HG03378 (cell line): ENCODE data around the gene POU4F1.

ENCODE experiments used
- ATAC-seq: cut with Tn5 transposase; IDR thresholded peaks from one replicate; pipeline ENCODE4 v1.9.1; 2021; ENCODE audit warnings: mild to moderate bottlenecking, moderate library complexity; ENCODE audit not compliant: unreplicated experiment

Gene POU4F1

DNA sequence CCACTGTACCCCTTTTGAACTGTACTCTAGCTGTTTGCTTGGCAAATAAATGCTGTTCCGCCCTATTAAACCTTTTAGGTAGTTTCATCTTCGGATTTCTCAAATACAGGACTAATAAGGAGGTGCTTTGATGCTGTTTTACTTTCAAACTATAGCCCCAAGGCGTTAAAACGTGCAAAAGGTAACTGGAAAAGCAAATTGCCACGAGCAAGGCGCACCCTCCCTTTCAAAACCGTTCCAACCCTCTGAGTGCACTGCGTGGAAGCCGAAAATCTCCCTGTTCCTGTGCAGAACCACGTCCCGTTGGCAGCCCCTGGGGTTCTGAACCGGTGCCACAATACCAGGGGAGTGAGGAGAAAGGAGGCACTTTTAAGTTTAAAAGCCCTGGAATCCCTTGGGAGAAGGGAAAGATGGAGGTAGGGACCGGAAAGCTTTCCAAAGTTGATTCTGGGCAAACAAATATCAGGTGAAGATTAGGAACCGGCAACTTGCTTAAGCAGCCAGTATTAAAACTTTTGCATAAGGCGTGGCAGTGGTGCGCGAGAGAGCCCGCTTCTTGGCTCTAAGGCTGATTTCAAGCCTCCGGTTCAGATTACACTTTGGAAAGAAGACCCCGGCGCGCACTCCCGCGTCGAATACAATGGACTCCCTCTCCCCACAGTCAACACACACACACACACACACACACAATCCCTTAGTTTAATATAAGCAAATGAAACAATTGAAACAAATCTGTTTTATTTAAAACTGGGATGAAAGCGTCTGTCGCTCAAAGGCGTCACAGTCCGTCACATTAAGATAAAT lies 9.5 kb downstream of the POU4F1 start:
- ATAC-seq, result no peak

GRCh38 chr13:78593129-78593528 lies 10.2 kb downstream of the POU4F1 start:
- ATAC-seq, result no peak

- ATAC-seq, result no peak
Observed at GRCh38 chr13:78592584-78592983, 10.8 kb downstream of the POU4F1 start.

DNA sequence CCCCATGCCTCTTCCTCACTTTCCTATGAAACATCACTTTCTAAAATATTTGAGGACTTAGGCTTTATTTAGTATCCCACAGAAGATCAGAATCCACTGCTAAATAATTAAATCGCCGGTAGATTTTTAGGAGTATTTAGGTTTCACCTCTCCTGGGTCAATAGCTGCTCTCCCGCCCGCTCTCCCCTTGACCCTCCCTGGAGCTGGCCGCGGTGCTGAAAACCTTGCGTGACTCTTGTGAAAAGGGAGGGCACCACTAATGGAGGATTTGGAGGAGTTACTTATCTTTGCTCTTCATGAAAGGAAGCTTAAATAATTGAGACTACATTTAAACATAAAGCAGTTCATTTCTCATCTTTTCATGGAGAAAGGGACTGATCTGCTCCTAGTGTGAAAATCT lies 14.1 kb downstream of the POU4F1 start:
- ATAC-seq, result no peak

- ATAC-seq, result no peak
Observed at GRCh38 chr13:78587395-78587794, 16.0 kb downstream of the POU4F1 start.

DNA sequence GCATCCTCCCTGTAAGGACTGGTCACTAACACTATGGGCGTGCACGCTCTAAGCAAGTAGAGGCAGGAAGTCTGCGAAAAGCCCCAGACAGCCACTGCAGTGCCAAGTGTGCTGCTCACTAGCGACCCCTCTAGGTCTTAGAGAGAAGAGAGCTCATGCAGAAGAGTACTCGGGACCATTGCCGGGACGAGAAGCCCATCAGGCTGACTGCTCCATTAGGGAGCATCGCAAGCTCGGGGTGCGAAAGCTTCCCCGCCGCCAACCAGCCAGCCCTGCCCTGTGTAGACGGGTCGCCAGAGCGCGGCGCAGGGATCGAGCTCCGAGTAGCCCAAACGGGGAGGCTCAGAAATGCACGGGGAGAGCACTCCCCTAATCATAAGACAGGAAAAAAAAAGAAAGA lies 16.6 kb downstream of the POU4F1 start:
- no peak for ATAC-seq

DNA sequence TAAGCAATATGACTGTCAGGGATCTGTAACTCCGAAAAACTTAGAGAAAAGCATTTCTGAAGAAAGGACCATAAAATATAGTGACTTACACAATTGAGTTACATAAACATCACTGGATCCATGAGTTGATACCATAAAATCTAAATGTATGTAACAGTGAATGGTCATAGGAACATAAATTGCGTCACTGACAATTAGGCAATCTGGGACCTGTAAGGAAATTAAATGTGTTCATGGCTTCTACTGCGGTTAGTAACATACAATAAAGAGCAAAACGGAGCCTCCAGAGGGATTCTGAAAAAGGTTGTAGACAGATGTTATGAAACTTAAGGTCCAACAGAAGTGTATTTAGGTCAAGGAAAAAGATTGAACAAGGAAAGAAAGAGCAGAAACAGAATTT lies 27.1 kb downstream of the POU4F1 start:
- ATAC-seq, result no peak

DNA sequence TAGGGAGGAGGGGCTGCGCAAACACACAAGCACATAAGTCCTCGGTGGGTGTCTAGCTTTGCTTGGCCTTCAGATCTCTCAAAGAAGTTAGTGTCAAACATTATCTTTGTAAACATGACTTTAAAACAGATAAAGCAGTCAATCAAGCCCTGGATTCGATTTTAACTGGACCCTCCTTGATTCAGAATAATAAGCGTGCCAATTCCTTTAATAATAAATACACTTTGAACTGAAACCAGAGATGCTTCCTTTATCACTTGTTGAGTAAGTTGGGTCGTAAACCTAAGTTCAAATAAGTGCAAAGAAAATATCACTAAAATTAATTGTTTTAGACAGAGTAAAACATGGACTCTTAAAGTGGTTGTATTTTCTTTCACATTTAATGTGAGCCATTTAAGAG lies 30.9 kb downstream of the POU4F1 start:
- ATAC-seq, result no peak

DNA sequence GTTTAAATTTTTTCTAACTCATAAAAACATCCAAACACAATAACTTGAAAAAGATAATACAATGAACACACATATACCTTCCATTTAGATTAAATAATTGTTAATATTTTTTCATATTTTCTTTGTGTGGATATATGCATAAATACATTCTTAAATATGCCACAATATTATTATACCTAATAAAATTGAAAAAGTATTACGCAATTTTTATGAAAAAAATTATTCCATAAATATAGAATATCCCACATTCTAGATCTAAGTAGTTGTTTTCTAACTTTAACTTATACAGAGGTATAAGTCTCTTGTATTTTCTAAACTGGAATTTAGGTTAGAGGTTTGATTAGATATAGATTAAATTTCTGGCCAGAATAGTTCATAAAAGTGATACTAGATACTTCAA lies 34.3 kb downstream of the POU4F1 start:
- no peak for ATAC-seq

DNA sequence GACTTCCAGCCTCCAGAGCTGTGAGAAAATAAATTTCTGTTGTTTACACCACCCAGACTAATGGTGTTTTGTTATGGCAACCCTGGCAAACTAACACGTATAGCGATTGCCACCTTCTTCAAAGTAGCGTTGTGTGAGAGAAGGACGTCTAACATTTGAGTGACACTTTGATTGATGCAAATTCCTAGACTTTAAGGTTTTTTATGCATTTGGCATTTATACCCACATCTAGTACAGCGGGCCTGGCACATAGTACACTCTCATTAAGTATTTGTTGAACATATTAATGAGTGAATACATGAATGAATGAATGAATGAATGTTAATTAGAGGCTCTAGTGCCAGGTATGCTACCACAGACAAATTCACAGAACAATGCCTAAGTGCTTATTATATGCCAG lies 36.7 kb downstream of the POU4F1 start:
- ATAC-seq, result no peak

GRCh38 chr13:78562237-78562889 lies 41.0 kb downstream of the POU4F1 start:
- ATAC-seq, result no peak
